ENCODE results near the gene ITGAX.

DNA sequence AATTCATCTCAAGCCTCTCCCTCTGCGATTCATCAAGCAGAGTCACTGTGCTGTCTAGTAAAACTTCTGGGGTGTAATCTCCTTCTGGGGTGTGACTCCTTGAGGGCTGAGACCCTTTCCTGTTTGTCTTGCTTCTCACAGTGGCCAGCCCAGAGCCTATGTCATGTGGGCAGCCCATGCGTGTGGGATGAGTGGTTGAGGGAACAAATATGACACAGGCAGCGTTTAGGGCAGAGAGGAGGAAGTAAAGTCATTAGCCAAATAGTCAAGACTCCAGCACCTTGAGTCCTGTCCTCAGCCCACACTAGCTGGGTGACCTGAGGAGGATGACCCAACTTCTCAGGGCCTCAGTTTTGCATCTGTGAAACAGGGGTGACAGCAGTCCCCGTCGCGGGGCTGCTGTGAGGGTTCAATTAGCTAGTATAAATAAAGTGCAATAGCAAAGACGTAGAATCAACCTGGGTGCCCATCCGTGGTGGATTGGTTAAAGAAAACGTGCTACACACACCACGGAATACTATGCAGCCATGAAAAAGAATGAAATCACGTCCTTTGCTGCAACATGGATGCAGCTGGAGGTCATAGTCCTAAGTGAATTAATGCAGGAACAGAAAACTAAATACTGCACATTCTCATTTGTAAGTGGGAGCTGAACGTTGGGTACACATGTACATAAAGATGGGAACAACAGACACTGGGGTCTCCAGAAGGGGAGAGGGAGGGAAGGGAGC, 4.5 kb upstream of the ITGAX start:
- TF ChIP-seq EZH2 (IDR thresholded peaks at IDR 0.05; ENCODE audit: insufficient read depth, poor library complexity, severe bottlenecking): no peak
- TF ChIP-seq EZH2phosphoT487 (IDR thresholded peaks at IDR 0.05; ENCODE audit: insufficient read depth, low read depth): no peak

Data from GM23248 (cell line).